ENCODE measurements around the gene TTBK1.
"Not testable (repeated sequence)": the region's sequence is repeated elsewhere in the genome, so short reads cannot be mapped to it uniquely, and the experiment has no call there.

Gene TTBK1

GRCh38 chr6:43290339-43290904, 47.1 kb downstream of the TTBK1 start:
- no peak for DNase-seq

GRCh38 chr6:43290905-43291355, 47.6 kb downstream of the TTBK1 start:
- no peak for DNase-seq

- DNase-seq: no peak
Observed at GRCh38 chr6:43291708-43292107, 48.4 kb downstream of the TTBK1 start.

- DNase-seq: no peak
Observed at GRCh38 chr6:43292341-43292740, 49.1 kb downstream of the TTBK1 start.

GRCh38 chr6:43292763-43293318, 49.6 kb downstream of the TTBK1 start:
- no peak for DNase-seq

- DNase-seq: no peak
Observed at GRCh38 chr6:43293698-43294097, 50.4 kb downstream of the TTBK1 start.

GRCh38 chr6:43294536-43294935, 51.3 kb downstream of the TTBK1 start:
- no peak for DNase-seq

- no peak for DNase-seq
Observed at GRCh38 chr6:43295456-43295855, 52.2 kb downstream of the TTBK1 start.

- no peak for DNase-seq
Observed at GRCh38 chr6:43296780-43297497, 53.7 kb downstream of the TTBK1 start.

GRCh38 chr6:43297644-43298564, 54.6 kb downstream of the TTBK1 start, which contains the start of gene SLC22A7:
SLC22A7 (plus strand) TSS chr6:43298260; CDS start chr6:43298359, 99 bp downstream.
- no peak for DNase-seq

GRCh38 chr6:43298565-43299337, 55.5 kb downstream of the TTBK1 start:
- no peak for DNase-seq

- DNase-seq: no peak
Observed at GRCh38 chr6:43299338-43300293, 56.3 kb downstream of the TTBK1 start.

- DNase-seq: no peak
Observed at GRCh38 chr6:43301081-43301870, 58.0 kb downstream of the TTBK1 start.

- no peak for DNase-seq
Observed at GRCh38 chr6:43302126-43302525, 58.8 kb downstream of the TTBK1 start.

- not testable (repeated sequence) for DNase-seq
Observed at GRCh38 chr6:43303006-43303405, 59.7 kb downstream of the TTBK1 start.

- no peak for DNase-seq
Observed at GRCh38 chr6:43303751-43304331, 60.6 kb downstream of the TTBK1 start.

GRCh38 chr6:43304361-43304760, 61.1 kb downstream of the TTBK1 start:
- DNase-seq: no peak

GRCh38 chr6:43304882-43305281, 61.6 kb downstream of the TTBK1 start:
- DNase-seq: no peak

- no peak for DNase-seq
Observed at GRCh38 chr6:43306086-43306485, 62.8 kb downstream of the TTBK1 start.

All from right hindlimb (tissue), 1 donor.